Activated gamma-delta T cell treated with Interleukin-2 at 50 U/mL for 16 hours (primary cell): Measurements from ENCODE around the gene ZNF451.
"Not testable (repeated sequence)": the region's sequence is repeated elsewhere in the genome, so short reads cannot be mapped to it uniquely, and the experiment has no call there.

Experiments
- DNase-seq: peaks from one replicate; pipeline ENCODE4 v3.0.0-alpha.2; 2020

The ZNF451 gene

GRCh38 chr6:57091375-57091774, 1.4 kb downstream of the ZNF451 start:
- DNase-seq, result not testable (repeated sequence)

GRCh38 chr6:57094689-57095088, 4.7 kb downstream of the ZNF451 start:
- no peak for DNase-seq

- DNase-seq, result no peak
Observed at GRCh38 chr6:57097596-57097995, 7.6 kb downstream of the ZNF451 start.

GRCh38 chr6:57102976-57103375, 13.0 kb downstream of the ZNF451 start:
- no peak for DNase-seq

- no peak for DNase-seq
Observed at GRCh38 chr6:57104336-57104735, 14.3 kb downstream of the ZNF451 start.

- DNase-seq, result no peak
Observed at GRCh38 chr6:57106990-57107389, 17.0 kb downstream of the ZNF451 start.

GRCh38 chr6:57108691-57109090, 18.7 kb downstream of the ZNF451 start:
- DNase-seq, result no peak

- no peak for DNase-seq
Observed at GRCh38 chr6:57109880-57110279, 19.9 kb downstream of the ZNF451 start.

GRCh38 chr6:57113105-57113504, 23.1 kb downstream of the ZNF451 start:
- no peak for DNase-seq

- DNase-seq, result no peak
Observed at GRCh38 chr6:57116776-57117175, 26.8 kb downstream of the ZNF451 start.

GRCh38 chr6:57117796-57118195, 27.8 kb downstream of the ZNF451 start:
- no peak for DNase-seq

GRCh38 chr6:57123111-57123510, 33.1 kb downstream of the ZNF451 start:
- DNase-seq, result no peak

GRCh38 chr6:57127763-57128162, 37.8 kb downstream of the ZNF451 start:
- no peak for DNase-seq

GRCh38 chr6:57130661-57131177, 40.7 kb downstream of the ZNF451 start:
- no peak for DNase-seq

GRCh38 chr6:57134954-57135353, 45.0 kb downstream of the ZNF451 start:
- DNase-seq, result no peak

- DNase-seq, result no peak
Observed at GRCh38 chr6:57135885-57136284, 45.9 kb downstream of the ZNF451 start.

- DNase-seq, result no peak
Observed at GRCh38 chr6:57137350-57137749, 47.4 kb downstream of the ZNF451 start.

GRCh38 chr6:57138026-57138425, 48.0 kb downstream of the ZNF451 start:
- DNase-seq, result no peak

GRCh38 chr6:57141451-57142177, 51.6 kb downstream of the ZNF451 start:
- no peak for DNase-seq

- DNase-seq, result no peak
Observed at GRCh38 chr6:57142178-57142525, 52.2 kb downstream of the ZNF451 start.

GRCh38 chr6:57143690-57144089, 53.7 kb downstream of the ZNF451 start:
- no peak for DNase-seq

- no peak for DNase-seq
Observed at GRCh38 chr6:57147401-57147800, 57.4 kb downstream of the ZNF451 start.

- no peak for DNase-seq
Observed at GRCh38 chr6:57147955-57148858, 58.2 kb downstream of the ZNF451 start.

GRCh38 chr6:57158658-57159057, 68.7 kb downstream of the ZNF451 start:
- DNase-seq, result no peak
